ENCODE measurements around the gene SLC29A1. TPM values are rescaled to one million over a fixed set of nuclear protein-coding genes. Genes with fewer than 3 reads are reported as not detected.
A peak's percentile ranks its signal among the peaks of the same experiment; 100 is the strongest.

SLC29A1 gene
- total RNA-seq, 1 experiment from 2014 or later: 108 TPM

DNA sequence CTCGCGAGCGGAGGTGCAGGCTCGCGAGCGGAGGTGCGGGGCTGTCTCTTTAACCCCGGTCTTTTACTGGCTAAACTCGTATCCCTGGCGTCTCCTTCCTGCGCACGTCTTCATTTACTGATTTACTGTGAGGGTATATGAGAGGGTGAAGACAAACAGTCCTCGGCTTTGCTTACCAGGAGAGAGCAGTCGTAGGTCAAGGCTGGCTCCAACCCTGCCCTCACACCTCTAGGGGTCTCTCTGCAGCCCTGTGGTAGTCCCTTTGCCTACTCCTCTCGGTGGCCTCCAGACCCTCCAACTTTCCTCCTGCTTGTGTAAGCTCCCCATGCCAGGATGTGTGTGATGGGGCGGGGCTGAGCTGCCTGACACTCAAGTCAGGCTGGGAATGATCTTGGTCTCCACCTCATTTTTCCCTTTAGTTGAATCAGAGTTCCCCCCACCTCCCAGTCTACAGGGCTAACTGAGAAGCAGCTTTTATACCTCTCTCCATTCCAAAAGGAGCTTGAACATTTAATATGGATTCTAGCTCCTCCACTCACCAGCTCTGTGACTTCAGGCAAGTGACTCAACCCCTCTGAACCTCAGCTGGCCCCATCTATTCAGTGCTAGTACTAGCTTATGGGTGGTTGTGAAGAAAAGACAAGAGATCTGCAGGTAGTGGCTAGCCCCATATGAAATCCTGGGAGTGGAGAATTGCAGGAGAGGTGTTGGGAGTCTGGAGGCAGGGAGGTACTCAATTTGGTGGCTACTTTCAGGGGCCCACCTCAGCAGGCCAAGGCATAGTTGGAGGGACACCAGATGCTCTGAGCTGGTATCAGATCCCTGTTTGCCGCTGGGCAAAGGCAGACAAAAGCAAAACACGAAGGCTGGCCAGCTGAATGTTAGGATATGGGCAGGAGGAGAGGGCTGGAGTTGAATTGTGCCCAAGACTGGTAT is 902 bp downstream of the SLC29A1 start:
- Histone ChIP-seq H3K4me3 (ENCODE audit: low read depth, low read length, poor library complexity, severe bottlenecking) (peak overlapping the region; percentile 59), H3K9me3 (ENCODE audit: low read depth, low read length, poor library complexity, severe bottlenecking) (no peaks in the 10 kb centered on the region), H3K27me3 (replicated peaks; ENCODE audit: insufficient read depth, low read depth, low read length, poor library complexity) (no peaks in the 10 kb centered on the region), H3K36me3 (ENCODE audit: insufficient read depth, low read length, poor library complexity, severe bottlenecking) (peaks cover 5% of the 10 kb centered on the region), H3K27ac (ENCODE audit: low read depth, low read length, poor library complexity, severe bottlenecking) (peak overlapping the region; percentile 55), H3K4me1 (ENCODE audit: insufficient read depth, low read length, poor library complexity, severe bottlenecking) (peaks cover 52% of the 10 kb centered on the region)
- BruUV-seq (replicated peaks): TSS peak; percentile 42
- TF ChIP-seq, protein P1, sequence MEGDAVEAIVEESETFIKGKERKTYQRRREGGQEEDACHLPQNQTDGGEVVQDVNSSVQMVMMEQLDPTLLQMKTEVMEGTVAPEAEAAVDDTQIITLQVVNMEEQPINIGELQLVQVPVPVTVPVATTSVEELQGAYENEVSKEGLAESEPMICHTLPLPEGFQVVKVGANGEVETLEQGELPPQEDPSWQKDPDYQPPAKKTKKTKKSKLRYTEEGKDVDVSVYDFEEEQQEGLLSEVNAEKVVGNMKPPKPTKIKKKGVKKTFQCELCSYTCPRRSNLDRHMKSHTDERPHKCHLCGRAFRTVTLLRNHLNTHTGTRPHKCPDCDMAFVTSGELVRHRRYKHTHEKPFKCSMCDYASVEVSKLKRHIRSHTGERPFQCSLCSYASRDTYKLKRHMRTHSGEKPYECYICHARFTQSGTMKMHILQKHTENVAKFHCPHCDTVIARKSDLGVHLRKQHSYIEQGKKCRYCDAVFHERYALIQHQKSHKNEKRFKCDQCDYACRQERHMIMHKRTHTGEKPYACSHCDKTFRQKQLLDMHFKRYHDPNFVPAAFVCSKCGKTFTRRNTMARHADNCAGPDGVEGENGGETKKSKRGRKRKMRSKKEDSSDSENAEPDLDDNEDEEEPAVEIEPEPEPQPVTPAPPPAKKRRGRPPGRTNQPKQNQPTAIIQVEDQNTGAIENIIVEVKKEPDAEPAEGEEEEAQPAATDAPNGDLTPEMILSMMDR (conservative IDR thresholded peaks at IDR 0.05; ENCODE audit: low read depth, low read length): no peak
- TF ChIP-seq EZH2 (IDR thresholded peaks at IDR 0.05; ENCODE audit: borderline replicate concordance, low read depth, low read length, poor library complexity, severe bottlenecking): no peak
- peak; percentile 33 for DNase-seq (ENCODE audit: low spot score)
- intact Hi-C loops (cut with micrococcal nuclease; ENCODE audit: unreplicated experiment): no loop called here
- ChIA-PET CTCF (interaction anchor here (1.1 kb wide), 1 partner anchor 13 kb away, joined by 4 read pairs; no protein-coding TSS in a partner anchor), POLR2A (ENCODE audit: low non-redundant PET) (interaction anchor here (0.5 to 0.9 kb wide), 2 partner anchors 23 to 678 kb away, joined by 3 to 5 read pairs; partner anchors contain the start of gene HSP90AB1)

DNA sequence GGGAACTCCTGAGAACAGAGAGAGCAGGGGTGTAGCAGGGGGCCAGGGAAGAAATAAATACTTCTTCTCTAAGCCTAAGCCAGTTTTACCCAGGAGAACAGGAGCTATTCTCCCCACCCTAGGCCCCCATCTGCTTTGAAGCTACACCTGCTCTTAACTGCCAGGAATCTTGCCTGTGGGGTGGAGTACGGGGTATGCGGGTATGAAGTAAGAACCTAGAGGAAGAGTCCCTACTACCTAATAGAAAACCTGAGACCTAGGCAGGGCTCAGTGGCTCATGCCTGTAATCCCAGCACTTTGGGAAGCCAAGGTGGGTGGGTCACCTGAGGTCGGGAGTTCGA is 1.5 kb downstream of the SLC29A1 start:
- no TSS peak for BruUV-seq (replicated peaks)
- no peak overlapping the region for H3K27ac ChIP-seq (ENCODE audit: low read depth, low read length, poor library complexity, severe bottlenecking)
- no peak for DNase-seq (ENCODE audit: low spot score)
- H3K4me1 ChIP-seq (ENCODE audit: insufficient read depth, low read length, poor library complexity, severe bottlenecking): peaks cover 47% of the 10 kb centered on the region
- POLR2A ChIA-PET (ENCODE audit: low non-redundant PET): interaction anchor here (0.9 kb wide), 1 partner anchor 22 kb away, joined by 5 read pairs; the partner anchor contains the start of gene HSP90AB1
- H3K36me3 ChIP-seq (ENCODE audit: insufficient read depth, low read length, poor library complexity, severe bottlenecking): peaks cover 11% of the 10 kb centered on the region
- peak overlapping the region; percentile 59 for H3K4me3 ChIP-seq (ENCODE audit: low read depth, low read length, poor library complexity, severe bottlenecking)
- no peak for TF ChIP-seq EZH2 (IDR thresholded peaks at IDR 0.05; ENCODE audit: borderline replicate concordance, low read depth, low read length, poor library complexity, severe bottlenecking)
- TF ChIP-seq, protein P1 (conservative IDR thresholded peaks at IDR 0.05; ENCODE audit: low read depth, low read length): no peak
- H3K9me3 ChIP-seq (ENCODE audit: low read depth, low read length, poor library complexity, severe bottlenecking): no peaks in the 10 kb centered on the region
- CTCF ChIA-PET: no interaction called here
- no peaks in the 10 kb centered on the region for H3K27me3 ChIP-seq (replicated peaks; ENCODE audit: insufficient read depth, low read depth, low read length, poor library complexity)
- intact Hi-C loops (cut with micrococcal nuclease; ENCODE audit: unreplicated experiment): no loop called here

DNA sequence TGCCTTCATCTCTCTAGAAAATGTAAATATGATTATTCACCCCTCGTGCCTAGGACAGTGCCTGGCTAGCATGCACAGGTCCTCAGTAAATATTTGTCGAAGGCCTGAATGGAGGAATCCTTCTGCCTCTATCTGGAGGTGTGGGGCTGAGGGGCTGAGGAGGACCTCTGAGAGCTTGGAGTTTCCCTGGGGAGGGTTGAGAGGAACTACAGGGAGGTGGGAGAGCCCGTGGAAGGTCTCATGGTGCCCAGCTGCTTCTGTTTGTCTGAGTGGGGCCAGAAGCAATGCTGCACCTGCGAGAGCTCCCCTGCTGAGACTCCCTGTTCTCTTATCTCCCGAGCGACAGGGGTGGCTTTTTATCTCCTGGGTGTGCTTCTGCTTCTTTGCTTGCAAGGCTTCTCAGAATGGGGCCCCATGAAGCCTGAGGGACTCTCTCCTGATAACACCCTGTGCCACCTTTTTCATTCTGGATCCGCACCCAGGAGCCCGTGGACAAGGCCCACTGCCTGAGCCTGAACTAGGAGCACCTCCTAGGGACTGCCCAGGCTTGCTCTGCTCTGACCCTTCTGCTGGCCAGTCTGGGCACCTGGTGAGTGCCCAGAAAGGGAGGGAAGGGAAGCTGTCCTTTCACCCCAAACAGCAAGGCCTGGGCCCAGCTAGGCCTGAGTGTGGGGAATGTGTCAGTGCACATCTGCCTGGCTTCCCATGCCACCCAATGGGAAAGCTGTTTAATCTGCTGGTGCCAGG is 2.4 kb downstream of the SLC29A1 start:
- no peak for DNase-seq (ENCODE audit: low spot score)
- intact Hi-C loops (cut with micrococcal nuclease; ENCODE audit: unreplicated experiment): no loop called here
- ChIA-PET POLR2A (ENCODE audit: low non-redundant PET) (no interaction called here), CTCF (interaction anchor here (1.4 kb wide), 1 partner anchor 12 kb away, joined by 11 read pairs; no protein-coding TSS in a partner anchor)
- no peaks in the 10 kb centered on the region for H3K27me3 ChIP-seq (replicated peaks; ENCODE audit: insufficient read depth, low read depth, low read length, poor library complexity)
- peak overlapping the region; percentile 36 for H3K27ac ChIP-seq (ENCODE audit: low read depth, low read length, poor library complexity, severe bottlenecking)
- H3K4me1 ChIP-seq (ENCODE audit: insufficient read depth, low read length, poor library complexity, severe bottlenecking): peaks cover 43% of the 10 kb centered on the region
- TF ChIP-seq, protein P1 (conservative IDR thresholded peaks at IDR 0.05; ENCODE audit: low read depth, low read length): no peak
- TF ChIP-seq EZH2 (IDR thresholded peaks at IDR 0.05; ENCODE audit: borderline replicate concordance, low read depth, low read length, poor library complexity, severe bottlenecking): no peak
- peaks cover 20% of the 10 kb centered on the region for H3K36me3 ChIP-seq (ENCODE audit: insufficient read depth, low read length, poor library complexity, severe bottlenecking)
- BruUV-seq (replicated peaks): no TSS peak
- H3K9me3 ChIP-seq (ENCODE audit: low read depth, low read length, poor library complexity, severe bottlenecking): no peaks in the 10 kb centered on the region
- H3K4me3 ChIP-seq (ENCODE audit: low read depth, low read length, poor library complexity, severe bottlenecking): no peak overlapping the region

Data from A673 (cell line).